HEK293T (cell line): Measurements from ENCODE around the gene COMMD3.

Experiments used
- ARNT ChIP-seq: fragments of 450-650 bp; IDR thresholded peaks from 2 replicates; pipeline ENCODE4 v1.6.1; 2017; ENCODE audit warnings: mild to moderate bottlenecking
- CTBP1 ChIP-seq: fragments of 450-650 bp; IDR thresholded peaks from 2 replicates; pipeline ENCODE4 v1.6.1; 2016; ENCODE audit warnings: borderline replicate concordance
- FOXA1 ChIP-seq: fragments of 450-650 bp; IDR thresholded peaks from 2 replicates; pipeline ENCODE4 v1.6.1; 2016; ENCODE audit warnings: mild to moderate bottlenecking
- FOXK2 ChIP-seq: fragments of 450-650 bp; IDR thresholded peaks from 2 replicates; pipeline ENCODE4 v1.6.1; 2016; ENCODE audit warnings: mild to moderate bottlenecking
- FOXM1 ChIP-seq: fragments of 450-650 bp; IDR thresholded peaks from 2 replicates; pipeline ENCODE4 v1.6.1; 2017; ENCODE audit warnings: mild to moderate bottlenecking, borderline replicate concordance
- HDGF ChIP-seq: fragments of 450-650 bp; IDR thresholded peaks from 2 replicates; pipeline ENCODE4 v1.6.1; 2017; ENCODE audit warnings: antibody characterized with exemption, borderline replicate concordance
- L3MBTL2 ChIP-seq: fragments of 450-650 bp; conservative IDR thresholded peaks from 2 replicates; pipeline ENCODE4 v1.6.1; 2016; ENCODE audit warnings: mild to moderate bottlenecking
- SP1 ChIP-seq: fragments of 450-650 bp; IDR thresholded peaks from 2 replicates; pipeline ENCODE4 v1.6.1; 2017
- SUZ12 ChIP-seq: fragments of 450-650 bp; IDR thresholded peaks from 2 replicates; pipeline ENCODE4 v1.6.1; 2016; ENCODE audit warnings: mild to moderate bottlenecking
- TARDBP ChIP-seq: fragments of 450-650 bp; IDR thresholded peaks from 2 replicates; pipeline ENCODE4 v1.6.1; 2016
- ZNF384 ChIP-seq: fragments of 450-650 bp; IDR thresholded peaks from 2 replicates; pipeline ENCODE4 v1.6.1; 2016

- TF ChIP-seq FOXM1 (no peak), FOXK2 (no peak), L3MBTL2 (no peak), SP1 (no peak), HDGF (no peak), SUZ12 (no peak), TARDBP (no peak), ARNT (no peak), FOXA1 (no peak), ZNF384 (no peak), CTBP1 (no peak)
These were observed 8.7 kb downstream of the COMMD3 start for GRCh38 chr10:22324893-22325271.
